HG03064 (cell line): ENCODE data around the gene RNF130.
"Not testable (repeated sequence)": the region's sequence is repeated elsewhere in the genome, so short reads cannot be mapped to it uniquely, and the experiment has no call there.

ENCODE experiments used
- ATAC-seq: cut with Tn5 transposase; IDR thresholded peaks from one replicate; pipeline ENCODE4 v1.9.1; 2021; ENCODE audit warnings: low read depth; ENCODE audit not compliant: unreplicated experiment

The RNF130 gene

DNA sequence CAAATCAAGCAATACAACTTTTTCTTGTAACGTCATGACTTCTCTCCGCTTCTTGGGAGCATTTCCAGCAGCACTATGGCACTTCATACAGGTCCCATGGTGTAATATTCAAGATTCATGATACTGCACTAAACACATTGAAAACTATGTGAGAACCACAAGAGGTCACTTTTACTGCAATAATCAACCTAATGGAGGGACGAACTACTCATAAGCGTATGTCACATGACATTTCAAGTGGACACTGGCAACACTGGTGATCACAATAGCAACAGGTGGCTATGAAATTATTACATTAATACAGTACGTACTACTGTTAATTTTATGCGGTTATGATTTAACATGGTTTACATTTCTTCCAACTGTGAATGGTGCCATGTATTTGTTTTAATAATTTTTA is 85.2 kb downstream of the RNF130 start:
- ATAC-seq: no peak

DNA sequence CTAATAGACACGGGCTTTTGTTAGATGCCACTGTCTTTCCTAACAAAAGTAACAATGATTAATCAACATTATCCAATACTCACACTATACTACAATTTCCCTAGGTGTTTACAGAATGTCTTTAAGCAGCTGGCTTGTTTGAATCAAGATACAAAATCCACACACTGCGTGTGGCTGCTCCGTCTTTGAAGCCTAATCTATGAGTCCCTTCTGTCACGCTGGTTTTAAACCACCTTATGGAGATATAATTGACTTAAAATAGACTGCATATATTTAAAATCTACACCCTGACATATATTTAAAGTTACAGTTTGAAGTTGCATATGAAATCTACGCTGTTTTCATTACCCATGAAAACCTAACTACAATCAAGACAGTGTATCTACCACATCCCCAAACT is 89.9 kb downstream of the RNF130 start:
- ATAC-seq: no peak

DNA sequence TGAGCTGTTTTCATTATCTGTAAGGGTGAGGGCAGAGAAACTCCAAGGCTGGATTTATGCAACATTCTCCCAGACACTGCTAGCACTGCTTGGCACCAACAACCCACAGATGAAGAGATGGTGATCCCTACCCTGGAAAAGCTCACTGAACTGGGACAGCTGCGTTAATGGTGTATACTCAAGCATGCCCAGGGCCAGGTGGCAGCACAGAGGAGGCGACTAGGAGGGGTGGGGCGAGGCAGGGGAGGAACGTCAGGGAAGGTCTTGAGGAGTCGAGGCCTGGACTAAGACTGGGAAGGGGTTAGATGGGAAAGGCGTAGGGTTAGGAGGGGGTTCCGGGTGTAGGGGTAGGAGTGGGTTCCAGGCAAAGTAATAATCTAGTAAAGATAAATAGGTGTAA is 90.8 kb downstream of the RNF130 start:
- no peak for ATAC-seq

DNA sequence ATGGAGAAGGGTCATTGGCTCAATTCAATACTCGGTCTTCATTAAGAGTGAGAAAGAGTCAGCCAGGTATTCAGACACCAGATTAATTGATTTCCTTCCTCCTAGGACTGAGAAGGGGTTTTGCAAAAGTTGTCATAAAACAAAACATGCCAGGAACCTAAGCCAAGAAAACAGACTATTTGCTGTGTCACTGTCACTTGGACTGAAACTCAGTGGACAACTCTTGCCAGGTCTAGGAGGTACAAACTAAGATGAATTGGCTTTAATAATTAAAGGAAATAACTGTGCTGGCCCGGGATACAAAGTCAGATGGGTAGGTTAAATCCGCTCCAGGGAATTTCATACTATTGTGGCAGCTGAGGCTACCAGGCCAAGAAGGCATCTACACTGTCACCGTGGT is 92.8 kb downstream of the RNF130 start:
- no peak for ATAC-seq

DNA sequence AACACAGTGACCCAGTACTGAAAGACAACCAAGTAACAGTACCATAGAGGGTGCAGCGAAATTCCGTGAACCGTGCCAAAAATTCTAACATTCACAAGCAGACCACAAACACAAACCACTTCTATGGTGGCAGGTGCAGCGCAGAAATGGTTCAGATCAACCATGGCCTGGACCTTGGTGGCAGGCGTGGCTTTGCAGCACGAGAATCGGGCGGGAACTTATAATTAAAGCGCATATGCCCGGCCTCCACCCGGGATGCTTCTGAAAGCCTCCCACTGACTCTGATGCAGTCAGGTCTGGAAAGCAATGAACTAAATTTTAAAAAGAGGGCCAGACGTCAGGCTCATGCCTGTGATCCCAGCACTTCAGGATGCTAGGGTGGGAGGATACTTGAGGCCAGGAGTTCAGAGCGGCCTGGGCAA is 95.8 kb downstream of the RNF130 start:
- ATAC-seq: no peak

DNA sequence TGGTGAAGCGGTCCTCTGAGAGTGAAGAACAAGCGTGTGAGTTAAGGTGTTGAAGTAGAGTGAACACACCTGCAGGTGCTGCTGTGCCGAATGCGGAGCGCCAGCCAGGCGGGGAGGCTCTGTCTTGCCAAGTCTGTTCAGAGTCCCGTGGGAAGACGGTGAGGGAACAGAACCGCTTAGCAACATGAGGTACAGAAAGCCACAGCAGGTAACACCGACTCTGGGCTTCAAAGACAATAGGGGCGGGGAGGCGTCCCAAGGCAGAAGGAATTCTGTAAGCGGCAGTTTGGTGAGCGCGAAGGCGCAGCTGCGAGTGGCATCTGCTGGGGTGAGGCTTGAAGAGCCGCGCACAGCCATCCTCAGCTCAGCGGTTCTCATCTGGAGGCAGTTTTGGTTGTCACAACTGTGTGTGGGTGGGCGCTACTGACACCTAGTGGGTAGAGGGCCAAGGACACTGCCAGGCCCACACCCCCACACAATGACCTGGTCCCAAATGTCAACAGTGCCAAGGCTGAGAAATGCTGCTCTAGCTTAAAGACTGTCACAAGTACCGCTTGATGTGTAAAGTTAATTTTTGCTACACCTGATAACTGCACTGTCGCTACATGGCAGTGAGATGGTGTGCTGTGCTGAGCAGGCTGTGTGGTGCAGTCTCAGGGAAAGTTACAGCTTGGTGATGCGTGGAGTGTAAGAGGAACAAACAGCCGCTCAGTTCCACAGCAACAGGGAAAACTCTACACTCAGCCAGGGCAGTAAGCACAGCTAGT is 96.4 kb downstream of the RNF130 start:
- ATAC-seq: no peak

DNA sequence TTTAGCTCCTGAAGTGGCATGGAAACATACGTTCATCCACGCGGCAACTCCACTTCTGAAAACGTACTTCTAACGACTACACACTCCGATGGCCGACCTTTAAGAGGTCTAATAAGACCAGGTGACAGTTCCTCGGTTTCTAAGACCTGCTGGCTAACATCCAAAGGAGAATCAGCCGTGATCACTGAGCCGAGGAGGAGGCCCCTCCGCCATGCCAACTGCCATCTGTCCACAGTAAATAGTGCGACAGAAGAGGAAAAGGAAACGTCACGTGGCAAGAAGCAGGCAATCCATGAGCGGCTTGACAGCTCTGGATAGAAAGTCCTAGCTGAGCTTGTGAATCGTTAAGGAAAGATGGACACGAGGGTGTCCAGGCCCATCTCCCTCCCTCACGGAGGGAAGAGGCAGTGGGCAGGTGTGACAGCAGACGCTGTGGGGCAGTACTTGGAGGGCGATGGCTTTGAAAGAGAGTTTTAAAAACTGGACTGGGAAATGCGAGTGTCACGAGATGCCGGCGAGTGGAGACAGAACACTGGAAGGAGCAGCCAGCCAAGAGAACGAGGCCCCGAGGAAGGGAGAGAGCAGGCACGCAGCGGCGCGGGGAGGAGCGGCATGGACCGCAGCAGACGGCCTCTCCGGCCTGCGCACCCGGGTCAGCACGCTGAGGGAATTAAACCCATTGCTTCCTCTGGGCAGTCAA is 97.2 kb downstream of the RNF130 start:
- ATAC-seq: no peak

DNA sequence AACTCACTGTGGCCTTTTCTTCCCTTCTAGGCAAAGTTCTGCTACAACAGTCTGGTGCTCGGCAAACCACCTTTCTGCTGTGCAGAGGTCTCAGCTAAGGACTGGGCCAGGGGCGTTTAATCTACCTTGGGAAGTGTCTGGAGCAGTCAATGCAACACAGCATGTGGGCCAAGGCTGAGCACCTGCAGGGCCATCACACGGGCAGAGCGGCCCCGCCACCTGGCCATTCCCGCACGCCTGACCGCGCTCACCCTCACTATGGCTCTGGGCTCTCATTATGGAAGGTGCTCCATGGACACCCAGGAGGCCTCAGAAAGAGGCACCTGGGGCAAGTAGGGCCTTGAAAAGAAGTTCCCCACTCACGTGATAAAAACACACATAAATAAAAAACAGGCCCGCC is 98.2 kb downstream of the RNF130 start:
- no peak for ATAC-seq

DNA sequence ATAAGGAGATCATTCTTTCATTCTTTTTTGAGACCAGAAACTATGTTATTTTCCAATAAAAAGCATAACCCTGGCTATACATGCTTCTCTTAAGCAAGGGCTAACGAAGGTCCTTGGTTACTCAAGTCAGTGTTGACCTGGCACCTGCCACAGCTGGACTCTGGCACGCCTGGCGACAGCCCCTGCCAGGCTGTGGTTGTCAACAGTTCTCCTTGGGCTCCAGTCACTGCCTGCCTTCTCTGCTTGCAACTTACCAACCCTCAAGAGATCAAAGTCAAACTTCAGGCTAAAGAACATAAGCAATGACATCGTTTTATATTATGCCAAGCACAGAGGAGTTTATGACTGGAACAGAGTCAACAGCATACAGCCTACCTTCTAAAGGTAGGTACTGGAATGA is 102.4 kb downstream of the RNF130 start:
- ATAC-seq: no peak

DNA sequence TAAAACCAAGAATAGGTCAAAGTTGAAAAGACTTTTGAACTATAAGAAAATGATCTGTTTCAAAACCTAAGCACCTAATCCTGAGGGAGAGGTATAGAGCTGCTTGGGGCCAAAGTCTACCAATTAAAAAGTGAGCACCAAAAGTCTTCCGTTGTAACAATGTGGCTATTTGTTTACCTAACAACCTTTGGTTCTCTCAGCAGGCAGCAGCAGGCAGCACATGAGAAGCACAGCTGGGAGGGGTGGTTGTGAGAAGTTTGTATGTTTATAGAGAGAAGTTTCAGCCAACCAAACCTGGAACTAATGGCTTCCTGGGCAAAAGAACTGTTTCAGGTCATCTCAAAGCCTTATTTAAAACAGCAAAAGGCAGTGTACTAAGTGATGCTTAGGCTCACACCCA is 104.1 kb downstream of the RNF130 start:
- no peak for ATAC-seq

DNA sequence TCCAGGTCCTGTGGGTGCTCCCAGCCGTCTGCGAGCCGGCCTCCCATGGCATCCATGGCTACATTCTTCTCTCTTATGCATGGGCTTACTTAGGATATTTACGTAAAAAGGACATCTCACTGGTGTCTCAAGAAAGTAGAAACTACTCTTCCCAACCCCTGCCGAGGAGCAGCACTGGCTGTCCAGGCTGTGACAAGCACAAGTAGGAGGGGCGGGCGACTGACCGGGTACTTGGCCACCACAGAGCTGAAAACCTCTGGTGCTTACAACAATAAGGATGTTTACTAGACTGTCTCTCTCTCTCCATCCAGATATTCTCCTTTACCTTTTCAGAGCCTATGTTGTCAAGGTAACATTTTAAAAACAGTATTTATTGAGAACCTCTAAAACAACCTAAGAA is 107.5 kb downstream of the RNF130 start:
- no peak for ATAC-seq

DNA sequence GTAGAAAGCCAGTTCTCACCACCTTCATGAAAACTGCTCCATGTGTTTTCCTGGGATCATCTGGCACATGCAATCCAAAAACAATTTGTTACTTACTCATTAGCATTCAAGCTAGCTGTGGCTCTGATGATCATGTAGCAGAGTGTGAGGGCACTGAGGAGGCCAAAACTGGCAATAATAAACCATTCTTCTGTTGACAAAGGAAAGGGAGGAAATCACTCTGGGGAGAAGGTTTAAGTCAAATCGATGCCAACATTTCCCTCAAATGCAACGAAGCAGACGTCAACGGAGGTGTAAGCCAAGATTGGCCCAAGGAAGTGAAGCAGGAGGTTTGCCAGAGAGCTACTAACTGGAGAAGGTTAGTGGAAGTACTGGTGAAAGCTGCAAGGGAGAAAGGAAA is 108.2 kb downstream of the RNF130 start:
- ATAC-seq: no peak

DNA sequence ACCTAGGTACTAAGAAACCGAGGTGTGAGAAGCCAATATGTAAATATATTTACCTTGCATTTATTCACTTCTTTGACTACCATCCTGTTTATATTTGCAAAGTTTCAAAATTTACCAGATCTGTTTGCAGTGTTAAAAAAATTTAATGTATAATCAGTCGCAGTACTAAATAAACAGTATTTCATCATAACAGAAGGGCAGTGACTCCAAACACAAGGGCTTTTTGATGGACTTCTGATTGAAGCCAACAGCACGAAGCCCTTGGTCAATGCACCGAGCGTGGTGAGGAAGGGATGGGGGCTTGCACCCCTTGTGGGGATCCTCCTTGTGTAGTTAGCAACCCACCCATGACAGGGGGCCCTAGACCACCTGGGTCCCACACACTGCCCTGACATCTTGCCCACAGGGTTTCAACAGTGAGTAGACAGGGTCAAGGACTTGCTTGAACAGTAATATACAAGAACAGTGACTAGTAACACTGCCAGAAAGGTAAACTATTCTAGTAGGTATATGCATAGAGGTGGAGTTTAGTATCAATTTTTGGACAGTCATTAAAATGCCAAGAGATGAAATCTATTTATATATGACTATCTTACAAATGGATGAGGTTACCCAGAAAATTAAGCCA is 111.2 kb downstream of the RNF130 start:
- no peak for ATAC-seq

DNA sequence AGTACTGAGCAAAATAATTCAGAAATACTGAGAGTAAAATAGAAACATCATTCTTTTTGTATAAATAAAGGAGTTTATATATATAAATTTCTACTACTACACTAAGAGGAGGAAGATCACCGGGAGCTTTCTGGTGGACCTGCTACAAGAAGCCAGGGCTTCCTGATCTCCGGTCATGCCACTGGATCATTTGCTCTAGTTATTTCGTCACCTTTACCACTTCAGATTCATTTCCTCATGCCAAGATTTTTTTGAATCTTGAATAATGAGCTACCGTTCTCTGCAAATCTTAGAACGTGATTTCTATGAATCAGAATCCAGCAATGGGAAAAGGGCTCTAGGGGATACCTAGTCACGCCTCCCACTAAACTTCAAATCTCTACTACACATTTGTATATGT is 111.9 kb downstream of the RNF130 start:
- no peak for ATAC-seq

DNA sequence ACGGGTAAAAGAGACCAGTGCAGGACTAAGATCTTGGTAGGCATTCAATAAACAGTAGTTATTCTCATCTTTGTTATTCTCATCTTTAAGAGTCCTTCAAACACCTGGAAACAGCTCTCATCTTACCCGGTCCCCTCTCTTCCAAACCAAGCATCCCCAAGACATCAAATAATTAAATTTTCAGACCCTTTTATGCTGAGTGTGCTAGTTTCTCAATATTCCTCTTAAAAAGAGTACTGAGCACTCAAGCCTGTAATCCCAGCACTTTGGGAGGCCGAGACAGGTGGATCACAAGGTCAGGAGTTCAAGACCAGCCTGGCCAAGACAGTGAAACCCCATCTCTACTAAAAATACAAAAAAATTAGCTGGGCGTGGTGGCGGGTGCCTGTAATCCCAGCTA is 112.4 kb downstream of the RNF130 start:
- not testable (repeated sequence) for ATAC-seq

DNA sequence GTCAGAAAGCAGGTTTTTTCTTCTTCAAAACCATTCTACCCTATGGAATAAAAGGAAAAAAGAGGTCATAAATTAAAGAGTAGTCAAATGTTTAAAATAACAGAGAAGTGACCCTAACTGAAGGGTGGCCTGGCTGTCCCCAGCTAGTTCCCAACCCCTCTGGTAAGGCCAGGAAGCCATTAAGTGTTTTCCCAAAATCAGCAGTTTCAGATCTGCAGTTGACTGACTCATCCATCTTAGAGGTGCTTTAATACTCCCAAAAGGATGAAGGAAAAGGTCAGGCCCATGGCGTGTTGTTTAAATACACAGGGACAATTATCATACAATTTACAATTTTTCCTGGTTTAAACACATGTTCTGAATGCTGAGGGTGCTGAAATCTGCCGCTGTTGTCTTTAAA is 115.9 kb downstream of the RNF130 start:
- ATAC-seq: no peak

DNA sequence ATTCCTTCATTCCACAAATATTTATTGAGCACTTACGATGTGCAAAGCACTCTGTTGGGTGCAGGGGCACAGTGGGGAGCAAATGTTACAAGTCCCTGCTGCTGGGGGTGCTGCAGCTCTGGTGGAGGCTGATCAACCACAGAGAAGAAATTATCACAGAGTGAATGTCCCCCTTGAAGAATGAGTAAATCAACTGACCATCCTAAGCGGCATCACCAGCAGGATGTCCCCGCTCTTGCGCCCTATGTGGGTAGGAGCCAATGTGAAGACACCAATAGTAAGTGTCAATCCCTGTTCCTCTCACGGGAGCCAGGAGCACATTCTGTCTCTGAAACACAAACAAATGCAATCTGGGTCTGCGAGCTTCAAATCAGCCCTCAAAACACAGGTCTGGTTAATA is 116.5 kb downstream of the RNF130 start:
- no peak for ATAC-seq

DNA sequence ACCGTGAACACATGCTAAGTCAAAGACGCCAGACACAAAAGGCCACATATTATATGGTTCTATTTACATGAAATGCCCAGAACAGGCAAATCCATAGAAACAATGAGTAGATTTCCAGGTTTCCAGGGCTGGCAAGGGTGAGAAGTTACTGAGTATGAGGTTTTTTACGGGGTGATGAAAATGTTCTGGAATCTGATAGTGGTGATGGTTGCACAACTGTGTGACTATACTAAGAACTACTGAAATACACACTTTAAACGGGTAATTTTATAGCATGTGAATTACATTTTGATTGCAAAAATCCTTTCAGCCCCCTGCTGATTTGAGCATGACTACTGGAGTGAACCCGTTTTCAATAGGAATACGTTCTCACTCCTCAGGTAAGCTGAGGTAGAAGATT is 117.1 kb downstream of the RNF130 start:
- ATAC-seq: no peak

DNA sequence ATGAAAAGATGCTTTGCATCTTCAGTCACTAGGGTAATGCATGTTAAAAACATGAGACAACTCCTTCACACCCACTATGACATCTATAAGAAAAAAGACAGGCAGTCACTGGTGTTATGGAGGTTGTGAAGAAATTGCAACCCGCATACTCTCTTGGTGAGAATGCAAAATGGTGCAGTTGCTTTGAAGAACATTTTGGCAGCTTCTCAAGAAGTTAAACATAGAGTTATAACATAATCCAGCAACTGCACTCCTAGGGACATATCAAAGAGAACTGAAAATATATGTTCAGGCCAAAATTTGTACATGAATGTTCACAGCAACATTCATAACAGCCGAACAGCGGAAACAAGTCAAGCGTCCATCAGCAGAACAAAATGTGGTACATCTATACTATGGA is 117.6 kb downstream of the RNF130 start:
- no peak for ATAC-seq

DNA sequence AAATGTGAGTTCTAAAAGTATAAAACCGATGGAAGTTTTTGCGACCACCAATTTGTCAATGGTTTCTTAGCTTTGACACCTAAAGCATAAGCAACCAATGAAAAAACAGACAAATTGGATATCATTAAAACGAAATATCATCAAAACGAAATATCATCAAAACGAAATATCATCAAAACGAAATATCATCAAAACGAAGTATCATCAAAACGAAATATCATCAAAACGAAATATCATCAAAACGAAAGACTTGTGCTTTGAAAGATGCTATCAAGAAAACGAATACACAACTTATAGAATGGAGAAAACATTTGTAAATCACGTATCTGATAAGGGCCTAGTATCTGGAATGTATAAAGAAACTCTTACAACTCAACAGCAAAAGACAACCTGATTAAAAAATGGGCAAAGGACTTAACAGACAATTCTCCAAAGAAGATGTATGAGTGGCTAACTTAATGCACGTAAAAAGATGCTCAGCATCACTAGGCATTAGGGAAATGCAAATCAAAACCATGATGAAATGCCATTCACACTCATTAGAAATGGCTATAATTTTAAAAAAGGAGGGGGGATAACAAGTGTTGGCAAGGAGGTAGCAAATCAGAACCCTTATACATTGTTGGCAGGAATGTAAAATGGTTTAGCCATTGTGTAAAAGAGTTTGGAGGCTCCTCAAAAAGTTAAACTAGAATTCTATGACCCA is 134.4 kb downstream of the RNF130 start:
- no peak for ATAC-seq

DNA sequence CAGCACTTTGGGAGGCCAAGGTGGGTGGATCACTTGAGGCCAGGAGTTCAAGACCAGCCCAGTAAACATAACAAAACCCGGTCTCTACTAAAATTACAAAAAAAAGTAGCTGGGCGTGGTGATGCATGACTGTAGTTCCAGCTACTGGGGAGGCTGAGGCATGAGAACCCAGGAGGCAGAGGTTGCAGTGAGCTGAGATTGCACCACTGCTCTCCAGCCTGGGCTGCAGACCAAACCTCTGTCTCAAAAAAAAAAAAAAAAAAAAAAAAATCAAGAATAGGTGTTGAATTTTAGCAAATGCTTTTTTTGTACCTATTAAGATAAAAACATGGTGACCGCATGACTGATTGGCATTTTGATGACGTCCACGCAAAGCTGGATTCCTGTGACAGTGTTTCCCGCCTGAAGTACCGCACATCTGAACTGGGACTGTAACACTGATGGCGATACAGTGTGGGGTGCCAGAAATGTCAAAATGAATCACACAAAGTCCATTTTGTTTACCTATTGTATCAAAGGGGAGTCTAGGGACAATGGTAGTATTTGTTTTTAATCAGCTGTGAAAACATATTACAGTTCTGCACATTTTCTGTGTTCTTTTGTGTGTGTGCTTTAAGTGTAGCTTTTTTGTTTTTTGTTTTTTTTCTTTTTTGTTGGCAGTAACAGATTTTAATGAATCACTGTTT is 140.6 kb downstream of the RNF130 start:
- ATAC-seq: no peak
